ENCODE data around the gene DIS3L2.

GRCh38 chr2:232342635-232343565, 381.4 kb downstream of the DIS3L2 start:
- TF ChIP-seq, protein P1, sequence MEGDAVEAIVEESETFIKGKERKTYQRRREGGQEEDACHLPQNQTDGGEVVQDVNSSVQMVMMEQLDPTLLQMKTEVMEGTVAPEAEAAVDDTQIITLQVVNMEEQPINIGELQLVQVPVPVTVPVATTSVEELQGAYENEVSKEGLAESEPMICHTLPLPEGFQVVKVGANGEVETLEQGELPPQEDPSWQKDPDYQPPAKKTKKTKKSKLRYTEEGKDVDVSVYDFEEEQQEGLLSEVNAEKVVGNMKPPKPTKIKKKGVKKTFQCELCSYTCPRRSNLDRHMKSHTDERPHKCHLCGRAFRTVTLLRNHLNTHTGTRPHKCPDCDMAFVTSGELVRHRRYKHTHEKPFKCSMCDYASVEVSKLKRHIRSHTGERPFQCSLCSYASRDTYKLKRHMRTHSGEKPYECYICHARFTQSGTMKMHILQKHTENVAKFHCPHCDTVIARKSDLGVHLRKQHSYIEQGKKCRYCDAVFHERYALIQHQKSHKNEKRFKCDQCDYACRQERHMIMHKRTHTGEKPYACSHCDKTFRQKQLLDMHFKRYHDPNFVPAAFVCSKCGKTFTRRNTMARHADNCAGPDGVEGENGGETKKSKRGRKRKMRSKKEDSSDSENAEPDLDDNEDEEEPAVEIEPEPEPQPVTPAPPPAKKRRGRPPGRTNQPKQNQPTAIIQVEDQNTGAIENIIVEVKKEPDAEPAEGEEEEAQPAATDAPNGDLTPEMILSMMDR (IDR thresholded peaks at IDR 0.05; ENCODE audit: low read length): no peak
- TF ChIP-seq EZH2 (IDR thresholded peaks at IDR 0.05; ENCODE audit: borderline replicate concordance, low read length): no peak

All from OCI-LY1 (cell line).